ENCODE measurements around the gene ADK.

ADK gene

DNA sequence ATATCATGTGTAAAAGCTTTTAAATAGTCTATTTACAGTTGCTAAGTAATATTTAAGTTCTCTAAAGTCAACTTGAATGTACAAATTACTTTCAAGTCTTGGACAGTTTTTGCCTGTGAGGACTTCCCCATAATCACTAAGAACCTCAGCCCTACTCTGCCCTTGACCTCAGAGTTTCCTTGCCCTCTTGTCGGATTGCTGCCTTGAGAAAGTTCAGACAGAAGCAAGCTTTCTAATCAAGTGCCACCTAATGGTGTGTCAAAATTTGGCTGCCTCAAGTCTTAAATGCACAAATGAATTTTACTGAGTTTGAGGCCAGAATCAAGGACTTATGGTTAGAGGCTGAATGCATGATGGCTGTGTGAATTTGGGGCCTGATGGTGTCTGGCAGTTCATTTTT, 587.0 kb downstream of the ADK start:
- peaks cover 1% of the 10 kb centered on the region for H3K36me3 Mint-ChIP-seq (ENCODE audit: insufficient read depth)
- H3K4me1 Mint-ChIP-seq = peaks cover 18% of the 10 kb centered on the region
- H3K27me3 Mint-ChIP-seq = no peaks in the 10 kb centered on the region
- peaks cover 5% of the 10 kb centered on the region for H3K9me3 Mint-ChIP-seq
- peak overlapping the region; percentile 82 for H3K27ac Mint-ChIP-seq (ENCODE audit: low read depth)
- peak overlapping the region; percentile 50 for H3K4me3 Mint-ChIP-seq
- ATAC-seq (replicated peaks; ENCODE audit: extremely low read depth, poor library complexity, severe bottlenecking) (no peak), DNase-seq (ENCODE audit: low spot score in 2 of 2) (no peak)

DNA sequence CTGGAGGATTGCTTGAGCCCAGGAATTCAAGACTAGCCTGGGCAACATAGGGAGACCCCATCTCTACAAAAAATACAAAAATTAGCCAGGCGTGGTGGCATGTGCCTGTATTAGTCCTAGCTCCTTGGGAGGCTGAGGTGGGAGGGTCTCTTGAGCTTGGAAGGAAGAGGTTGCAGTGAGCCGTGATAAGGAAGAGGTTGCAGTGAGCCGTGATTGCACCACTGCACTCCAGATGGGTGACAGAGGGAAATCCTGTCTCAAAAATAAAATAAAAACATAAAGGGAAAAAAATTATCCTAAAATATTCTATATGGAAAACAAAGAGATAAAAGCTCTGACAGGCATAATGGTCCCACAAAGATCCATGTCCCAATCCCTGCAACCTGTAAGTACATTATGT, 587.5 kb downstream of the ADK start:
- Mint-ChIP-seq H3K27me3 (no peaks in the 10 kb centered on the region), H3K27ac (ENCODE audit: low read depth) (peak overlapping the region; percentile 82), H3K36me3 (ENCODE audit: insufficient read depth) (peaks cover 1% of the 10 kb centered on the region), H3K4me1 (peaks cover 18% of the 10 kb centered on the region), H3K9me3 (peaks cover 4% of the 10 kb centered on the region), H3K4me3 (peak overlapping the region; percentile 50)
- no peak for ATAC-seq (replicated peaks; ENCODE audit: extremely low read depth, poor library complexity, severe bottlenecking)
- no peak for DNase-seq (ENCODE audit: low spot score in 2 of 2)

- Mint-ChIP-seq H3K9me3 (no peaks in the 10 kb centered on the region), H3K4me1 (peaks cover 18% of the 10 kb centered on the region), H3K4me3 (peak overlapping the region; percentile 50), H3K27ac (ENCODE audit: low read depth) (peak overlapping the region; percentile 82), H3K36me3 (ENCODE audit: insufficient read depth) (peaks cover 1% of the 10 kb centered on the region), H3K27me3 (no peaks in the 10 kb centered on the region)
- DNase-seq (ENCODE audit: low spot score in 2 of 2) (no peak), ATAC-seq (replicated peaks; ENCODE audit: extremely low read depth, poor library complexity, severe bottlenecking) (peak; percentile 60)
Measured at GRCh38 chr10:74738985-74739567, 588.1 kb downstream of the ADK start.

DNA sequence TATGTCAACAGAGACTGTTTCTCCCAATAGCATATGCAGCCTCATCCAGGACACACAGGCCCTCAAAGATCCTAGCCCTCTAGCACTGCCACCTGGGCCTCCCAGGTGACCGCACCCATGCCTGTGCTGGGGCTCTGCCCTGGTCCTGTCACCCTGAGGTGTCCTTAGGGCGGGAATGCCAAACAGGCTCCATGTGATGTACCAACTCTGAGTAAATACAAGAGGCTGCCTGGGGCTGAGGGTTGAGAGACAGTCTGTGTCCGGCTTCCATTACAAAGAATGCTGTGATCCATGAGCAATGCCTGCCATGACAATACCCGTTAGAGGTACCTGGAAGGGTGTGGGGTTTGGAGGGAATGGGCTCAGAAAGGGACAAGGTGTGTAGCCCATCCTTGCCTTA, 592.4 kb downstream of the ADK start:
- DNase-seq (ENCODE audit: low spot score in 2 of 2) (no peak), ATAC-seq (replicated peaks; ENCODE audit: extremely low read depth, poor library complexity, severe bottlenecking) (no peak)
- Mint-ChIP-seq H3K4me3 (no peak overlapping the region), H3K4me1 (peaks cover 11% of the 10 kb centered on the region), H3K27ac (ENCODE audit: low read depth) (no peak overlapping the region), H3K36me3 (ENCODE audit: insufficient read depth) (no peaks in the 10 kb centered on the region), H3K27me3 (no peaks in the 10 kb centered on the region), H3K9me3 (no peaks in the 10 kb centered on the region)

- no peak for DNase-seq (ENCODE audit: low spot score in 2 of 2)
- Mint-ChIP-seq H3K4me3 (no peak overlapping the region), H3K27ac (ENCODE audit: low read depth) (no peak overlapping the region), H3K9me3 (no peaks in the 10 kb centered on the region), H3K36me3 (ENCODE audit: insufficient read depth) (no peaks in the 10 kb centered on the region), H3K4me1 (no peaks in the 10 kb centered on the region), H3K27me3 (no peaks in the 10 kb centered on the region)
- ATAC-seq (replicated peaks; ENCODE audit: extremely low read depth, poor library complexity, severe bottlenecking) = no peak
Measured at GRCh38 chr10:74745449-74745848, 594.4 kb downstream of the ADK start.

GRCh38 chr10:74746813-74747212, 595.8 kb downstream of the ADK start:
- DNase-seq (ENCODE audit: low spot score in 2 of 2) (no peak), ATAC-seq (replicated peaks; ENCODE audit: extremely low read depth, poor library complexity, severe bottlenecking) (no peak)
- Mint-ChIP-seq H3K36me3 (ENCODE audit: insufficient read depth) (no peaks in the 10 kb centered on the region), H3K27me3 (no peaks in the 10 kb centered on the region), H3K4me1 (peaks cover 11% of the 10 kb centered on the region), H3K27ac (ENCODE audit: low read depth) (no peak overlapping the region), H3K9me3 (no peaks in the 10 kb centered on the region), H3K4me3 (no peak overlapping the region)

DNA sequence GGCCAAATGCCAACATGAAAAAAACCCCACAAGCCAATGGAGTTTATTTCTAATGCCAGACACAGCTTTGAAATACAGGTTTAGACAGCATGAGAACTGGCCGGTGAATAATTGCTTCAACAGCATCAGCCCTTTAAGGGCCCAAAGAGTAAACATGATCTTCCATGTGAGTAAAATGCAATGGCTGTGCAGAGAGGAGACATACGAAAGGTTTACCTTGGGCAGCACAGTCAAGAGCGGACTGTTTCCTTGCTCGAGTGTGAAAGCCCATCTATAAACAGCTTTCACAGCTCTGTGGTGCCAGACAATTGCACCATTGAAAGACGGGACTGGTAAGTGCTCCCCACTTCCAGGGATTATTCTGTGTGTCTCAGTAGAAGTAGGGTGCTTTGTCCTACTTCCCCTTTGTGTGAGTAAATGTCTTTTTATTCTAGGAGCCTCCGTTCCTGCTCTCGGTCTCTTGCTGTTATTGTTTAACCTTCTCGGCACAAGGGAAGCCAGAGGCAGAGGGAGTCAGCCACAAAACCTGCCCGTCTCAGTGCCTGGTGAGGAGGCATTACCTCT, 597.5 kb downstream of the ADK start:
- H3K27me3 Mint-ChIP-seq = no peaks in the 10 kb centered on the region
- peaks cover 11% of the 10 kb centered on the region for H3K4me1 Mint-ChIP-seq
- no peak overlapping the region for H3K4me3 Mint-ChIP-seq
- H3K27ac Mint-ChIP-seq (ENCODE audit: low read depth) = no peak overlapping the region
- no peaks in the 10 kb centered on the region for H3K9me3 Mint-ChIP-seq
- DNase-seq (ENCODE audit: low spot score in 2 of 2) = no peak
- no peak for ATAC-seq (replicated peaks; ENCODE audit: extremely low read depth, poor library complexity, severe bottlenecking)
- H3K36me3 Mint-ChIP-seq (ENCODE audit: insufficient read depth) = no peaks in the 10 kb centered on the region

DNA sequence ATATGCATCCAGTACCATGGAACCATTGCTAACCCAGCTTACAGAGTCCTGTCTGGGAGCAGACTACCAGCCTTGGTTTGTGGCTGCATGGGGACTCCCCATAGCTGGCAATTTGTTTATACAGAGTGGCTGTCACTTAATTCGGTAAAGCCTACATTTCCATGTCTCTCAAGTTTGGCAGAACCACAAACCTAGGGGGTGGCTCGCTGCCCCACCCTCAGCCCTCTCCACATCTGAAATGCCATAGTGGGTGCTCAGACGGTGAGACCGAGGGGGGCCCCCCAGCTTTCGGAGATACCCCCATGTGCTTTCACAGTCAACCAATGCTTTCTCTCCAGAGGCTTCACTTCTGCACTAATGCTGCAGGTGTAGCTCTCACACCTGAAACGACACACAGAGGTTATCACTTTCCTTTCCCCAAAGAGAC, 599.8 kb downstream of the ADK start:
- H3K36me3 Mint-ChIP-seq (ENCODE audit: insufficient read depth) = no peaks in the 10 kb centered on the region
- H3K9me3 Mint-ChIP-seq = no peaks in the 10 kb centered on the region
- ATAC-seq (replicated peaks; ENCODE audit: extremely low read depth, poor library complexity, severe bottlenecking) = peak; percentile 75
- H3K4me3 Mint-ChIP-seq = no peak overlapping the region
- peaks cover 11% of the 10 kb centered on the region for H3K4me1 Mint-ChIP-seq
- no peak for DNase-seq (ENCODE audit: low spot score in 2 of 2)
- H3K27me3 Mint-ChIP-seq = no peaks in the 10 kb centered on the region
- no peak overlapping the region for H3K27ac Mint-ChIP-seq (ENCODE audit: low read depth)

DNA sequence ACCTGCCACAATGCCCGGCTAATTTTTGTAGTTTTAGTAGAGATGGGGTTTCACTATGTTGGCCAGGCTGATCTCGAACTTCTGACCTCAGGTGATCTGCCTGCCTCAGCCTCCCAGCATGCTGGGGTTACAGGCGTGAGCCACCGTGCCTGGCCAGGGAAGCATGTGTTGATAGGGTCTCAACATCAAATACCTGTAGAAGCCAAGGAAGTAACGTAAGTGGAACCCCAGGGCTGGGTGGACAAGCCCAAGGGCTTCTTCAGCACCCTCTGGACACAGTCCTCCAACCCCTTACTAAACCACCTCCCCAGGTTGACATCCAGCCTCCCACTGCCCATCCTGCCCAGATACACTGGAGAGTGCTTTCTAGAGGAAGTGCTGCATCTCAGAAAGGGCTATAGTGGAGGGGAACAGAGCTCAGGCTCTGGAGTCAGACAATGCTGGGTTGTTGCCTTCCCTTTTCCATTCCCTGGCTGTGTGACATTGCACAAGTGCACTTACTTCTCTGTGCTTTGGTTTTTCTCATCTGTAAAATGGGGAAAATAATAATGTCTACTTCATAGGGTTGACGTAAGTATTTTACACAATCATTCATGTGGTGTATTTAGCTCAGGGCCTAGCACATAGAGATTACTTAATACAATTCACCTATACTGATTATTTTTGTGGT, 601.5 kb downstream of the ADK start:
- H3K9me3 Mint-ChIP-seq = no peaks in the 10 kb centered on the region
- no peaks in the 10 kb centered on the region for H3K27me3 Mint-ChIP-seq
- no peak overlapping the region for H3K27ac Mint-ChIP-seq (ENCODE audit: low read depth)
- no peak for DNase-seq (ENCODE audit: low spot score in 2 of 2)
- H3K4me3 Mint-ChIP-seq = no peak overlapping the region
- peaks cover 11% of the 10 kb centered on the region for H3K4me1 Mint-ChIP-seq
- no peak for ATAC-seq (replicated peaks; ENCODE audit: extremely low read depth, poor library complexity, severe bottlenecking)
- no peaks in the 10 kb centered on the region for H3K36me3 Mint-ChIP-seq (ENCODE audit: insufficient read depth)

DNA sequence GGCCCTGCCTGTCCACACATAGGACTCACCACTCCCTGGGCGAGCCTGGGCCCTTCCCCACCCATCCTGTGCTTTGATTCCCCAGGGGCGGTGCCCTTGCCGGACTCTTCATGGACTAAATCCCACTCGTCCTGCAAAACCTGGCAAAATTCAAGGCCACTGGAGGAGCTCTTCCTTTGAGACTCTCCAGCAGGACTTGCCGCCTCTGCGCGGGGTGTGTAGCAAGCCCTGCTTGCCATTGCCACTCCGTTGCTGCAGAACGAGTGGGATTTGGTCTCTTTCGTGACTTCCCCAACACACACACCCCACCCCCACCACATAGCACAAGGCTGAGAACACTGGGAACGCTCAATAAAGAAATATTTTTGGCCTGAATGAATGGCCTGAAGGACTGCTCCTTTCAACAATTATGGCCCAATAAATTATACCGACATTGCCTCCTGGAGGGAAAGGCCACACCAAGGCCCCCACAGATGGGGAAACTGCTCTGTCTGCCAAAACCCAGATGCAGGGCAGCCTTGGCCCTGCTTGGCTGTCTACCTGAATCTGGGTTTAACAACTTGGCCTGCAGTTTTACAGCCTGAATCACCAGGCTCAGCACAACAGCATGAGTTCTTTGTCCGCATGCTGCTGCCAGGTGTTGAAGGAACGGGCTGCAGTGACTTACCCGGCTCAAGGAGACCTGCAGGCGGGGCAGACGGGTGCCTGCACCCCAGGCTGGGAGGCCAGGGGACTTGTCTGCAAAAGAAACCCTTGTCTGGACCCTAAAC, 602.6 kb downstream of the ADK start:
- peaks cover 11% of the 10 kb centered on the region for H3K4me1 Mint-ChIP-seq

DNA sequence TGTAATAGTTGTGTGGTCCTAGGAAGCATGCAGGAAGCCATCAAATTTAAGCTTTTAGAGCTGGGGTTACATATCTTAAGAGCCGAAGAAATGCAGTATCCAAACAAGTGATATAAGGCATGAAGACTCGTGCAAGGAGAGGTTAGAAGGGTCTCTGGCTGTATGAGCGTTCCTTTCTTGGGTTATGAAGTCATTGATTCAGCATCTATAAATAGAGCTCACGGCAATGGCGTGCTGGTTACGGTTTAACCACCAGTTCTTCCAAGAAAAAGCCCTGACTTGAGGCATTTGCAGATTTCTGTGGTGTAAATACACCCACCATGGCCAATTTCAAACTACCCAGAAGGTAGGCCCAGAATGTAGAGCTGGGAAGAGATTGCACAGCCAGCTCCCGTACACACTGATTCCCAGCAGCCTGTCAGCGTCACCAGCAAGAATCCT, 603.4 kb downstream of the ADK start:
- H3K27ac Mint-ChIP-seq (ENCODE audit: low read depth) = peak overlapping the region; percentile 44
- no peaks in the 10 kb centered on the region for H3K9me3 Mint-ChIP-seq
- H3K27me3 Mint-ChIP-seq = no peaks in the 10 kb centered on the region
- DNase-seq (ENCODE audit: low spot score in 2 of 2) (no peak), ATAC-seq (replicated peaks; ENCODE audit: extremely low read depth, poor library complexity, severe bottlenecking) (no peak)
- no peak overlapping the region for H3K4me3 Mint-ChIP-seq
- peaks cover 11% of the 10 kb centered on the region for H3K4me1 Mint-ChIP-seq
- no peaks in the 10 kb centered on the region for H3K36me3 Mint-ChIP-seq (ENCODE audit: insufficient read depth)

More for the DNA sequence above, 602.6 kb downstream of the ADK start:
- DNase-seq (ENCODE audit: low spot score in 2 of 2) (no peak), ATAC-seq (replicated peaks; ENCODE audit: extremely low read depth, poor library complexity, severe bottlenecking) (no peak)
- Mint-ChIP-seq H3K9me3 (no peaks in the 10 kb centered on the region), H3K27ac (ENCODE audit: low read depth) (peak overlapping the region; percentile 44), H3K4me3 (no peak overlapping the region), H3K36me3 (ENCODE audit: insufficient read depth) (no peaks in the 10 kb centered on the region), H3K27me3 (no peaks in the 10 kb centered on the region)

DNA sequence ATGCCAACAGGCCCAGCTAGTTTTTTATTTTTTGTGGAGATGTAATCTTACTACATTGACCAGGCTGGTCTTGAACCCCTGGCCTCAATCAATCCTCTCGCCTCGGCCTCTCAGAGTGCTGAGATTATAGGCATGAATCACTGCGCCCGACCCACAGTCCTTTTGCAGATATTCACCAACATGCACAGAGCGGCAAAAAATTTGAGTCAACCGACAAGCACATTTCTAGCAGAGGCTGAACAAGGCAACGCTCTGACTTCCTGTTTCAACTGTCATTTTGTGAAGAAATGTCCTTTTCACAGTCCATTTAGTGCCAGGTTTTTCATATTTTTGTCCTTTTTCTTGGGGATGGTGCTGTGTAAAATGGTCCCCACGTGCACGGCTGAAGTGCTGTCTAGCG, 604.3 kb downstream of the ADK start:
- Mint-ChIP-seq H3K4me1 (peaks cover 11% of the 10 kb centered on the region), H3K27me3 (no peaks in the 10 kb centered on the region), H3K4me3 (no peak overlapping the region), H3K9me3 (no peaks in the 10 kb centered on the region), H3K27ac (ENCODE audit: low read depth) (no peak overlapping the region), H3K36me3 (ENCODE audit: insufficient read depth) (no peaks in the 10 kb centered on the region)
- ATAC-seq (replicated peaks; ENCODE audit: extremely low read depth, poor library complexity, severe bottlenecking) (no peak), DNase-seq (ENCODE audit: low spot score in 2 of 2) (no peak)
